Neural progenitor cell (in vitro differentiated cells): ENCODE results near the gene FIBP. TPM values are rescaled to one million over a fixed set of nuclear protein-coding genes. Genes with fewer than 3 reads are reported as not detected.

Experiments used
- DNase-seq: peaks from one replicate; pipeline ENCODE4 v3.0.0-alpha.2; 2016; ENCODE audit warnings: low spot score
- H2AFZ ChIP-seq: fragments of 200-600 bp; sonication (generic); replicated peaks from 2 replicates; pipeline ENCODE4 v1.6.1; 2016; ENCODE audit warnings: antibody characterized with exemption
- H3F3A ChIP-seq: fragments of 200-600 bp; sonication (generic); 2 replicates; pipeline ENCODE4 v1.6.1; 2016; ENCODE audit warnings: antibody characterized with exemption, low read depth
- H3K27ac ChIP-seq: fragments of 200-600 bp; sonication (generic); 2 replicates; pipeline ENCODE4 v1.5.1; 2016; ENCODE audit warnings: mild to moderate bottlenecking
- H3K27me3 ChIP-seq: fragments of 200-600 bp; sonication (generic); 2 replicates; pipeline ENCODE4 v1.6.1; 2016; ENCODE audit warnings: mild to moderate bottlenecking, moderate library complexity
- H3K36me3 ChIP-seq: fragments of 200-600 bp; sonication (generic); 2 replicates; pipeline ENCODE4 v1.5.1; 2016
- H3K4me1 ChIP-seq: fragments of 200-600 bp; sonication (generic); 2 replicates; pipeline ENCODE4 v1.6.1; 2016; ENCODE audit warnings: mixed run types
- H3K4me2 ChIP-seq: fragments of 200-600 bp; sonication (generic); 2 replicates; pipeline ENCODE4 v1.6.1; 2016
- H3K4me3 ChIP-seq: fragments of 200-600 bp; sonication (generic); 2 replicates; pipeline ENCODE4 v1.5.1; 2016
- H3K79me2 ChIP-seq: fragments of 200-600 bp; sonication (generic); 2 replicates; pipeline ENCODE4 v1.6.1; 2016; ENCODE audit warnings: low read depth
- H3K9ac ChIP-seq: fragments of 200-600 bp; sonication (generic); 2 replicates; pipeline ENCODE4 v1.6.1; 2016
- H3K9me3 ChIP-seq: fragments of 200-600 bp; sonication (generic); 2 replicates; pipeline ENCODE4 v1.5.1; 2016; ENCODE audit warnings: low read depth
- H4K20me1 ChIP-seq: fragments of 200-600 bp; sonication (generic); 2 replicates; pipeline ENCODE4 v1.6.1; 2016; ENCODE audit warnings: low read depth
- H3K27ac Mint-ChIP-seq: 3 replicates; pipeline ENCODE4 v1.8.0; 2021; ENCODE audit warnings: mixed read lengths
- H3K27me3 Mint-ChIP-seq: 2 replicates; pipeline ENCODE4 v1.8.0; 2022; ENCODE audit warnings: low read depth, mild to moderate bottlenecking, inconsistent platforms, moderate library complexity, mixed read lengths; ENCODE audit not compliant: insufficient read depth
- H3K36me3 Mint-ChIP-seq: 3 replicates; pipeline ENCODE4 v1.8.0; 2021; ENCODE audit warnings: mixed read lengths
- H3K4me1 Mint-ChIP-seq: 3 replicates; pipeline ENCODE4 v1.8.0; 2021; ENCODE audit warnings: mixed read lengths
- H3K4me3 Mint-ChIP-seq: 3 replicates; pipeline ENCODE4 v1.8.0; 2021; ENCODE audit warnings: mild to moderate bottlenecking, moderate library complexity, mixed read lengths
- H3K9me3 Mint-ChIP-seq: 3 replicates; pipeline ENCODE4 v1.8.0; 2020; ENCODE audit warnings: mixed read lengths
- CTCF ChIP-seq: fragments of 200-600 bp; sonication (generic); IDR thresholded peaks from 2 replicates; pipeline ENCODE4 v1.5.1; 2017; ENCODE audit warnings: antibody characterized with exemption, mild to moderate bottlenecking
- EZH2 ChIP-seq: fragments of 200-600 bp; sonication (generic); IDR thresholded peaks from 2 replicates; pipeline ENCODE4 v1.6.1; 2017; ENCODE audit warnings: antibody characterized with exemption, mild to moderate bottlenecking, moderate library complexity
- EZH2phosphoT487 ChIP-seq: fragments of 200-600 bp; sonication (generic); IDR thresholded peaks from 2 replicates; pipeline ENCODE4 v1.6.1; 2017; ENCODE audit warnings: antibody characterized with exemption
- total RNA-seq: library from RNA; depleted of rRNA; stranded (reverse); fragments of >200 nt; gene quantifications from 2 replicates; pipeline ENCODE4 v1.2.3, GENCODE V29; 2015; ENCODE audit warnings: low replicate concordance

Gene FIBP
- total RNA-seq: 92.1 and 113 TPM in 2 replicates

- peak within 1 kb of the TSS; percentile 66 for H3K4me3 ChIP-seq
- TF ChIP-seq EZH2phosphoT487 (no peak), EZH2 (no peak), CTCF (peak; percentile 78)
- peaks cover 4% of the 10 kb centered on the region for H3K36me3 ChIP-seq
- Mint-ChIP-seq H3K27ac (peak within 1 kb of the TSS; percentile 91), H3K9me3 (no peaks in the 10 kb centered on the region), H3K4me3 (peak within 1 kb of the TSS; percentile 98), H3K36me3 (peaks cover 21% of the 10 kb centered on the region), H3K27me3 (peaks cover 8% of the 10 kb centered on the region), H3K4me1 (peaks cover 52% of the 10 kb centered on the region)
- H3K4me2 ChIP-seq: peak within 1 kb of the TSS; percentile 98
- H3K4me1 ChIP-seq: peaks cover 21% of the 10 kb centered on the region
- DNase-seq: peak; percentile 98
- peaks cover 53% of the 10 kb centered on the region for H3F3A ChIP-seq
- H3K79me2 ChIP-seq: peaks cover 31% of the 10 kb centered on the region
- peak within 1 kb of the TSS; percentile 87 for H2AFZ ChIP-seq
- peaks cover 28% of the 10 kb centered on the region for H4K20me1 ChIP-seq
- H3K27ac ChIP-seq: peak within 1 kb of the TSS; percentile 82
- H3K27me3 ChIP-seq: peaks cover 18% of the 10 kb centered on the region
- H3K9me3 ChIP-seq: no peaks in the 10 kb centered on the region
- peak within 1 kb of the TSS; percentile 58 for H3K9ac ChIP-seq
Observed at GRCh38 chr11:65888163-65888814, at the start of gene FIBP. Gene FIBP, minus strand, starts transcription at chr11:65888471. Its CDS starts 53 bp downstream, at chr11:65888418.

- Histone ChIP-seq H3K27me3 (no peaks in the 10 kb centered on the region), H4K20me1 (no peaks in the 10 kb centered on the region), H3K4me1 (no peaks in the 10 kb centered on the region), H3K9ac (no peak overlapping the region), H3K4me2 (no peak overlapping the region), H3F3A (peaks cover 10% of the 10 kb centered on the region), H3K27ac (no peak overlapping the region), H2AFZ (no peak overlapping the region), H3K79me2 (no peaks in the 10 kb centered on the region), H3K4me3 (no peak overlapping the region), H3K9me3 (no peaks in the 10 kb centered on the region), H3K36me3 (no peaks in the 10 kb centered on the region)
- no peaks in the 10 kb centered on the region for H3K36me3 Mint-ChIP-seq
- H3K27ac Mint-ChIP-seq: no peak overlapping the region
- TF ChIP-seq CTCF (no peak), EZH2 (no peak), EZH2phosphoT487 (no peak)
- peaks cover 8% of the 10 kb centered on the region for H3K27me3 Mint-ChIP-seq
- H3K4me3 Mint-ChIP-seq: no peak overlapping the region
- peaks cover 29% of the 10 kb centered on the region for H3K4me1 Mint-ChIP-seq
- no peak for DNase-seq
- no peaks in the 10 kb centered on the region for H3K9me3 Mint-ChIP-seq
Observed at GRCh38 chr11:65937766-65938165, 49.5 kb upstream of the FIBP start.

DNA sequence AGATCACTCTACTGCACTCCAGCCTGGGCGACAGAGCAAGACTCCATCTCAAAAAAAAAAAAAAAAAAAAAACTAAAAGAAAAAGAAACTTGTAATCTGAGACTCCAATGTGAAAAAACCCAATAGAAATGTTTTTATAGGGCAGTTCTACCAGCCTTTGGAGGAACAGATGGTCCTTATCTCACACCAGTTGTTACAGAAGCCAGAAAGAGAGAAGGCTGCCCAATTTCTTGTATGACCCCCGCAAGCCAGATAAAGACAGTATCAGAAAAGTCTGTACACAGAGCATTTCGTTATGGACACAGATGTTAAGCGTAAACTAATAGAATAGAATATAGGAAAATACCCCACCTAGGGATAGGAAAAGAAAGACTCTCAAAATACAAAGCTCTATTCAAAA lies 45.7 kb upstream of the FIBP start:
- H3K9me3 Mint-ChIP-seq: no peaks in the 10 kb centered on the region
- Histone ChIP-seq H2AFZ (no peak overlapping the region), H3K79me2 (no peaks in the 10 kb centered on the region), H3K9me3 (no peaks in the 10 kb centered on the region), H3K4me2 (no peak overlapping the region), H3K9ac (no peak overlapping the region), H3K4me3 (no peak overlapping the region), H3K4me1 (no peaks in the 10 kb centered on the region), H3K27me3 (no peaks in the 10 kb centered on the region), H4K20me1 (no peaks in the 10 kb centered on the region), H3K27ac (no peak overlapping the region), H3F3A (peaks cover 10% of the 10 kb centered on the region), H3K36me3 (no peaks in the 10 kb centered on the region)
- no peak overlapping the region for H3K27ac Mint-ChIP-seq
- H3K4me3 Mint-ChIP-seq: no peak overlapping the region
- H3K27me3 Mint-ChIP-seq: peaks cover 10% of the 10 kb centered on the region
- no peak for TF ChIP-seq EZH2
- TF ChIP-seq CTCF: no peak
- no peak for TF ChIP-seq EZH2phosphoT487
- peaks cover 33% of the 10 kb centered on the region for H3K4me1 Mint-ChIP-seq
- no peaks in the 10 kb centered on the region for H3K36me3 Mint-ChIP-seq
- DNase-seq: no peak
